Measurements from ENCODE around the gene DYNLT2.
"Not testable (repeated sequence)": the region's sequence is repeated elsewhere in the genome, so short reads cannot be mapped to it uniquely, and the experiment has no call there.

DYNLT2 gene

DNA sequence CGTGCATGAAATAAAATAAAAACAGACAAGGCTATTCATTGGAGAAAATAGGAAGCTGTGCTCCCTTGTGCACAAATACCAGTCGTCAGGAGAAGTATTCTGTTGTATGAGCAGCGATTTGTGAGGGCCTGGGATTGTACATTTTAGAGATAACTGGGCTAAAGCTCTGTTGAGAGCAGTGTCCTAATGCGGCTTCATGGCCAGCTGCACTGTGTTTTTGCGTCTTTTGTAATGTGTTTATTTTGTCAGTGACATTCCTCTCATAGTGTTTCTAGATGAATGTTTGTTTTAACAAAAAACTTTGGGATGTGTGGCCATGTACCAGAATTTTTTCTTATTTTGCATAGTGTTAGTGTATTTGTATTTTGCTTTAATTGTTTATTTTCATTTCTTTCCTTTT is 14.9 kb upstream of the DYNLT2 start:
- DNase-seq (ENCODE audit: low read depth): no peak
- in situ Hi-C loops (cut with HindIII; ENCODE audit: low sequenced_read_pairs): no loop called here
- no peak overlapping the region for H3K4me3 ChIP-seq (ENCODE audit: low read depth, low read length)
- TF ChIP-seq, protein P1, sequence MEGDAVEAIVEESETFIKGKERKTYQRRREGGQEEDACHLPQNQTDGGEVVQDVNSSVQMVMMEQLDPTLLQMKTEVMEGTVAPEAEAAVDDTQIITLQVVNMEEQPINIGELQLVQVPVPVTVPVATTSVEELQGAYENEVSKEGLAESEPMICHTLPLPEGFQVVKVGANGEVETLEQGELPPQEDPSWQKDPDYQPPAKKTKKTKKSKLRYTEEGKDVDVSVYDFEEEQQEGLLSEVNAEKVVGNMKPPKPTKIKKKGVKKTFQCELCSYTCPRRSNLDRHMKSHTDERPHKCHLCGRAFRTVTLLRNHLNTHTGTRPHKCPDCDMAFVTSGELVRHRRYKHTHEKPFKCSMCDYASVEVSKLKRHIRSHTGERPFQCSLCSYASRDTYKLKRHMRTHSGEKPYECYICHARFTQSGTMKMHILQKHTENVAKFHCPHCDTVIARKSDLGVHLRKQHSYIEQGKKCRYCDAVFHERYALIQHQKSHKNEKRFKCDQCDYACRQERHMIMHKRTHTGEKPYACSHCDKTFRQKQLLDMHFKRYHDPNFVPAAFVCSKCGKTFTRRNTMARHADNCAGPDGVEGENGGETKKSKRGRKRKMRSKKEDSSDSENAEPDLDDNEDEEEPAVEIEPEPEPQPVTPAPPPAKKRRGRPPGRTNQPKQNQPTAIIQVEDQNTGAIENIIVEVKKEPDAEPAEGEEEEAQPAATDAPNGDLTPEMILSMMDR (IDR thresholded peaks at IDR 0.05; ENCODE audit: low read depth, low read length, missing control alignments): no peak

DNA sequence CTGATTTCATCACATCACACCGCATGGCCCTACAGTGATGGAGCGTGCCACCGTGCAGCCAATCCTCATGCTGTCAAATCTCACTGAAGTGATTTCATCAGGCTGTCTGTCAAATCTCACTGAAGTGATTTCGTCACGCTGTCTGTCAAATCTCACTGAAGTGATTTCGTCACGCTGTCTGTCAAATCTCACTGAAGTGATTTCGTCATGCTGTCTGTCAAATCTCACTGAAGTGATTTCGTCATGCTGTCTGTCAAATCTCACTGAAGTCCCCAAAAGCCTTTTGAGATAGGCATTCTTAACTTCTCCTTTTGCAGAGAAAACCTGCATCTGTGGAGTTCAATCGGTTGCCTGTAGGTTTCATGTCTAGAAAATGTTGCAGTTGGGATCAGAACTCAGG is 14.4 kb upstream of the DYNLT2 start:
- in situ Hi-C loops (cut with HindIII; ENCODE audit: low sequenced_read_pairs); H3K4me3 ChIP-seq (ENCODE audit: low read depth, low read length); DNase-seq (ENCODE audit: low read depth): not testable (repeated sequence)

DNA sequence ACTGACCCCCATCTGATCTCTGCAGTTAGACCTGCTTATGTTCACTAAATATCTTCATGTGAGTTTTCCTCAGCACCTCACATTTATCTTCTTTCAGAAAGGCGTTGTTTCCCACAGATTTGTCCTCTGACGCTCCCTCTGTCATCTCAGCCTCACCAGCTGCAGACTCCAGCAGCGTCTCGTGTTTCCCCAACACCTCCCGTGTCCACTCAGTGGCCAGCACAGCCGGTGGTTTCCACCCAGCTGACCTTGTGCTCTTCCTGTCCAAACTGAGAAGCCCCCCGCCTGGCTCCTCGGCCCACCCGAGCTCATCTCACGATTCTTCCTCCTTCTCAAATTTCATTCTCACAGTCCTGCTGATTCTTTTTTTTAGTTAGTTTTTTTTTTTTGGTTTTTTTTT is 12.5 kb upstream of the DYNLT2 start:
- no peak for DNase-seq (ENCODE audit: low read depth)

DNA sequence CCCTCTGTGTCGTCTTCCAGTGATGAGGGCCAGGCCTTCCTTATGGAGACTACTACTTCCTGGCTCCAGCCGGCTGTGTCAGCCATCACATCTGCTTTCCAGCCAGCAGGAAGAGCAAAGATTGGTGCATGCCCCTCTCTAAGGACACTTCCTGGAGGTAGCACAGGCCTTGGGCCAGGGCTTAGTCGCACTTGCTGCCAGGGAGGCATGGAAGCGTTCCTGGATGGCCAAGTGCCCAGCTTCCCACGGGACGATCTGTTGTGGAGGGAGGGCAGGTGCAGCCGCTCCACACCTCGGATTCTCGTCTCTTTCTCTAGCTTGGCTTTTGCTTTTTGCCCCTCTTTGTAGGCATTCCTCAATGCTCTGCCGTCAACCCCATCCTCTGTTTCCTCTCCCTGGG is 11.9 kb upstream of the DYNLT2 start:
- TF ChIP-seq, protein P1 (IDR thresholded peaks at IDR 0.05; ENCODE audit: low read depth, low read length, missing control alignments): no peak
- in situ Hi-C loops (cut with HindIII; ENCODE audit: low sequenced_read_pairs): no loop called here

More for the DNA sequence above, 12.5 kb upstream of the DYNLT2 start:
- TF ChIP-seq, protein P1 (IDR thresholded peaks at IDR 0.05; ENCODE audit: low read depth, low read length, missing control alignments): no peak
- H3K4me3 ChIP-seq (ENCODE audit: low read depth, low read length): no peak overlapping the region
- in situ Hi-C loops (cut with HindIII; ENCODE audit: low sequenced_read_pairs): no loop called here

DNA sequence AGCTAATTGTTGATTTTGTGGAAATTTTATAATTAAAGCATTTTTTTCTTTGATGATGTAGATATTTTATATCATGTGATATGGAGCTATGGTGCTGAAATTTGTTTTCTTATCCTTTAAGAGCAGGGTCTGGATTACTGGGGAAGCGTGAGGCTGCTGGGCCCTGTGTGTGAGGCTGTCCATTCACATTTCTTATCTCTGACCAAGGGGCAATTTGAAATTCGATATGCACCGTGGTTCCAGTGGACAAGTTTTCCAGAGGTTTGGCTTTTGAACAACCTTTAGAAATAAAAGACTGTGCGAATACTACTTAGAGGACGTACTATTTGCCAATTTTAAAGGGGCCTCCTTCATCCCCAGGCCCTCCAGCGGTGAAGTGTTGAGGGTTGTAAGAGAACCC is 3.8 kb upstream of the DYNLT2 start:
- in situ Hi-C loops (cut with HindIII; ENCODE audit: low sequenced_read_pairs): no loop called here
- DNase-seq (ENCODE audit: low read depth): no peak
- TF ChIP-seq, protein P1 (IDR thresholded peaks at IDR 0.05; ENCODE audit: low read depth, low read length, missing control alignments): no peak
- no peak overlapping the region for H3K4me3 ChIP-seq (ENCODE audit: low read depth, low read length)

More for the DNA sequence above, 11.9 kb upstream of the DYNLT2 start:
- no peak for DNase-seq (ENCODE audit: low read depth)
- no peak overlapping the region for H3K4me3 ChIP-seq (ENCODE audit: low read depth, low read length)

DNA sequence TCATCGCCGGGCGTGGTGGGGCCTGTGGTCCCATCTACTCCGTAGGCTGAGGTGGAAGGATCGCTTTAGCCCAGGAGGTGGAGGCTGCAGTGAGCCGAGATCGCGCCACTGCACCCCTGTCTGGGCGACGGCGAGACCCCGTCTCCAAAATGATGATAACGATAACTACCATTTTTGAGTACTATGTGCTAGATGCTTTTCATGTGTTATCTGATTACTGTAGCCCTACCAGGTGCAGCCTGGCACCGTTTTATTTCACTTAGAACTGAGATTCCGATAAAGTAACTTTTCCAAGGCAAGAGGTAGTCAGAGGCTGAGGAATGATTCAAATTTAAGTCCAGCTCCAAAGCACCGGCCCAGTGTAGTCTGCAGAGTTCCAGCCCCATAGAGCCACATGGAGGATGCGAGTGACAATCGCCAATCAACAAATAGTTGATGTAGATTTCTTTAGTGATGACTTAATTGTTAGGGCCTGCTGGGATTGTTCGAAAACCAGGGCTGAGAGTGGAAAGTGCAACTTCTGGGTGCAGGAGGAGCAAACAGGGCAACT is 777 bp upstream of the DYNLT2 start:
- in situ Hi-C loops (cut with HindIII; ENCODE audit: low sequenced_read_pairs): no loop called here
- H3K4me3 ChIP-seq (ENCODE audit: low read depth, low read length): peak overlapping the region; percentile 81
- no peak for DNase-seq (ENCODE audit: low read depth)
- TF ChIP-seq, protein P1 (IDR thresholded peaks at IDR 0.05; ENCODE audit: low read depth, low read length, missing control alignments): no peak

DNA sequence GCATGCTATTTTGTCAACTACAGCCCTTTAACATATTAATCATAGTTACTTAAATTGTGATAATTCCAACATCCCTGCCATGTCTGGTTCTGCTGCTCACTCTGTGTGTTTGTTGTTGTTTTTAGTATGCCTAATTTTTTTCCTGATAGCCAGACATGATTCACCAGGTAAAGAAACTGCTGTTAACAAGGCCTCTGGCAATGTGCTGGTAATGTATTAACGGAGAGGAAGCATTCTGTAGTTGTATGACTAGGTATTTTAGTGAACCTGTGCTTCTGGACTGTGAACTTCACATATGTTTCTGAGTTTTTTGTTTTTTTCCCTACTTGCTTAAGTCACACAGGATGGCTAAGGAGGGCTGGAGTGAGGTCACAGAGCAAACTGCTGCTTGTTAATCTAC is 4.8 kb downstream of the DYNLT2 start:
- no peak for DNase-seq (ENCODE audit: low read depth)
- TF ChIP-seq, protein P1 (IDR thresholded peaks at IDR 0.05; ENCODE audit: low read depth, low read length, missing control alignments): no peak
- in situ Hi-C loops (cut with HindIII; ENCODE audit: low sequenced_read_pairs): no loop called here
- H3K4me3 ChIP-seq (ENCODE audit: low read depth, low read length): no peak overlapping the region

Data from astrocyte of the cerebellum (primary cell).